HEK293T (cell line): ENCODE data around the gene ISLR.

Source experiments
- ARNT ChIP-seq: fragments of 450-650 bp; IDR thresholded peaks from 2 replicates; pipeline ENCODE4 v1.6.1; 2017; ENCODE audit warnings: mild to moderate bottlenecking
- BHLHE40 ChIP-seq: fragments of 450-650 bp; IDR thresholded peaks from 2 replicates; pipeline ENCODE4 v1.6.1; 2016; ENCODE audit warnings: mild to moderate bottlenecking, moderate library complexity, borderline replicate concordance
- PKNOX1 ChIP-seq: fragments of 450-650 bp; IDR thresholded peaks from 2 replicates; pipeline ENCODE4 v1.6.1; 2016

GRCh38 chr15:74168711-74169126, 4.8 kb upstream of the ISLR start:
- TF ChIP-seq BHLHE40 = no peak
- no peak for TF ChIP-seq PKNOX1
- TF ChIP-seq ARNT = no peak
